Hypothalamus (tissue), 51 donors: ENCODE data around the gene RESP18.
A peak's percentile ranks its signal among the peaks of the same experiment; 100 is the strongest.
"Not testable (repeated sequence)": the region's sequence is repeated elsewhere in the genome, so short reads cannot be mapped to it uniquely, and the experiment has no call there.

Experiments
- DNase-seq, 51 donors: peaks; one replicate each; lab custom pipeline; 2025; lab: John Stamatoyannopoulos, UW

RESP18 gene

DNA sequence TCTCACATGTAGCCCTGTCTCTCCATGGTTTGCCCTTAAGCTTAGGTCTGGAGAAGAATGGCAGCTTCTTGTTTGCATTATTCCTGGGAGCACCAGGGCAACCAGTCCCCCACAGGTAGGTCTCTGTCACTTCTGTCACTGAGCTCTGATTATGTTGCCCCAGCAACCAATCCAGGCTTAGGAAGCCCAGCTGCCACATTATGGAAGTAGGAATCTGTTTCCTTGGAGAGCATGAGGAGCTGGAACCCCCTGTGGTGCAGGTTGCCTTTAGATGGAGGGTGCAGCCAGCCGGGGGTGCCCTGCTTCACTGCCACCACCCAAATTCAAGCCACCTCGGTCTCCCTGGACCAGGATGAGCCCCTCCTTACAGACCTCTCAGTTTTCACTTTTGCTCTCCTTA, 4.8 kb downstream of the RESP18 start:
- DNase-seq = peak in 2 of 51 donors; percentile 2 to 11

DNA sequence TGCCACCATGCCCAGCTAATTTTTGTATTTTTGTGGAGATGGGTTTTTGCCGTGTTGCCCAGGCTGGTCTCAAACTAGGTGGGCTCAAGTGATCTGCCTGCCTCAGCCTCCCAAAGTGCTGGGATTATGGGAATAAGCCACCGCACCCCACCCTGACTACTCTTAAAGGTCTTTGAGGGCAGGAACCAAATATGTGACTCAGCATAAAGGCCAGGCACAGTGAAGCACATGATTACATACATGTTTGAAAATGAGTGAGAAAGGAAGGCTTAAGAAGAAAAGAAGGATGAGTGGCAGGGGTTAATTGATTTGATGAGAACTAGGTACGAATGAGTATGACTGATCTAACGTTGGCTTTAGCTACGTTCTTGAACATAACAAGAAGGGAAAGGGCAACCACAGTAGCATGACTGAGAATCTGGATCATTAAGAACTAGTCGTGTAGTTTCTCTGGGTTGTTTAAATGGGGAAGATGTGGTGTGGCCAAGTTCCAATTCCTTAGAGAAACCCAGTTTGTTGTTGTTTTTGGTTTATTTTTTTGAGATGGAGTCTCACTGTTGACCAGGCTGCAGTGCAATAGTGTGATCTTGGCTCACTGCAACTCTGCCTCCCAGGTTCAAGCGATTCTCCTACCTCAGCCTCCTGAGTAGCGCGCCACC, 6.8 kb downstream of the RESP18 start:
- no peak for DNase-seq

DNA sequence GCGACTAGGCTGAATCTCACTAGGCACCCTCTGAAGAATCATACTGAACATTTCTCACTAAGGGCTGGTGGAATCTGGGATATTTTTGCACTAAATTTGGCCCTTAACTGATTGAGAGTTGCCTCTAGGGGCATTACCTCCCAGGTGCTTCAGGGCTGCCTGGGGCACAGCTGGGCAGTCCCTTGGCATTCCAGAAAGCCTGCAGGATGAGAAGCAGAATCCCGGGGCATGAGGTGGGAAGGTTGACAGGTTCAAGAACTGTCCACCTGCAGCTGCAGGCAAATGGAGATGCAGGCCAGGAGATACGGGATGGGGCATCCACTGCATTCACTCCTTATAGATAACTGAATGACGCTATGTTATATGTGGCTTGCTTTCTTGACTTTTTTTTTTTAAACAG, 7.4 kb downstream of the RESP18 start:
- no peak for DNase-seq

DNA sequence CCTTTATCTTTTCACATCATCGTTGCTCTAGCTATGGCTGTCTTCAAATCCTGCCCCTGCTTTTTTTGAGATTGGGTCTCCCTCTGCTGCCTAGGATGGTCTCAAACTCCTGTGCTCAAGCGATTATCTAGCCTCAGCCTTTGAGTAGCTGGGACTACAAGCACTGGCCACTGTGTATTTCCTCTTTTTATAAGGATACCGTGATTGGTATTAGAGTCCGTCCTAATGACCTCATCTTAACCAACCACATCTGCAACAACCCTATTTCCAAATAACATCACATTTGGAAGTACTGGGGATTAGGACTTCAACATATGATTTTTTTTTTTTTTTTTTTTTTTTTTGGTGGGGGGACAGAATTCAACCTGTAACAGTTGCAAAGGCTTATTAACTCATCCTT, 9.1 kb downstream of the RESP18 start:
- DNase-seq = no peak

DNA sequence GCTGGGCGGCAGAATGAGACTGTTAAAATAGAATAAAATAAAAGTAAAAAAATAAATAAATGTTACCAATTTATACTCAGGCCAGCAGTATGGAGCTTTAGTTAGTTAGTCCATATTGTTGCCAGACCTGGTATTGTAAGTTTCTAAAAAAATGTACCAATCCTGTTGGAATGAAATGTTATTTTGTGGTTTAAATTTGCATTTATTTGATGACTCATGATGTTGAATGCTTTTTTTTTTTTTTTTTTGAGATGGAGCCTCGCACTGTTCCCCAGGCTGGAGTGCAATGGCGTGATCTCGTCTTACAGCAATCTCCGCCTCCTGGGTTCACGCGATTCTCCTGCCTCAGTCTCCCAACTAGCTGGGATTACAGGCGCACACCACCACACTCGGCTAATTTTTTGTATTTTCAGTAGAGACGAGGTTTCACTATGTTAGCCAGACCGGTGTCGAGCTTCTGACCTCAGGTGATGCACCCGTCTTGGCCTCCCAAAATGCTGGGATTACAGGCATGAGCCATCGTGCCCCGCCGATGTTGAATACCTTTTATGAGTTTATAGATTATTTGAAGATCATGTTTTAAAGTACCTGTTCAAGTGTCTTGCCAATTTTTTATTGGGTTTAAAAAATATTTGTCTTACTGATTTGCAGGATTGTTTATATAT, 17.6 kb downstream of the RESP18 start:
- no peak for DNase-seq

DNA sequence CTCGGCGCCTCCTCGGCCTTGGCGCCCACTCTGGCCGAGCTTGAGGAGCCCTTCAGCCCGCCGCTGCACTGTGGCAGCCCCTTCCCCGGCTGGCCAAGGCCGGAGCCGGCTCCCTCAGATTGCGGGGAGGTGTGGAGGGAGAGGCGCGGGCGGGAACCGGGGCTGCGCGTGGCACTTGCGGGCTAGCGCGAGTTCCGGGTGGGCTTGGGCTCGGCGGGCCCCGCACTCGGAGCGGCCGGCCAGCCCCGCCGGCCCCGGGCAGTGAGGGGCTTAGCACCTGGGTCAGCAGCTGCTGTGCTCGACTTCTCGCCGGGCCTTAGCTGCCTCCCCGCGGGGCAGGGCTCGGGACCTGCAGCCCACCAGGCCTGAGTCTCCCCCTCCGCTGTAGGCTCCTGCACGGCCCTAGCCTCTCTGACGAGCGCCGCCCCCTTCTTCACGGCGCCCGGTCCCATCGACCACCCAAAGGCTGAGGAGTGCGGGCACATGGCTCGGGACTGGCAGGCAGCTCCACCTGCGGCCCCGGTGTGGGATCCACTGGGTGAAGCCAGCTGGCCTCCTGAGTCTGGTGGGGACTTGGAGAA, 19.8 kb downstream of the RESP18 start:
- not testable (repeated sequence) for DNase-seq

DNA sequence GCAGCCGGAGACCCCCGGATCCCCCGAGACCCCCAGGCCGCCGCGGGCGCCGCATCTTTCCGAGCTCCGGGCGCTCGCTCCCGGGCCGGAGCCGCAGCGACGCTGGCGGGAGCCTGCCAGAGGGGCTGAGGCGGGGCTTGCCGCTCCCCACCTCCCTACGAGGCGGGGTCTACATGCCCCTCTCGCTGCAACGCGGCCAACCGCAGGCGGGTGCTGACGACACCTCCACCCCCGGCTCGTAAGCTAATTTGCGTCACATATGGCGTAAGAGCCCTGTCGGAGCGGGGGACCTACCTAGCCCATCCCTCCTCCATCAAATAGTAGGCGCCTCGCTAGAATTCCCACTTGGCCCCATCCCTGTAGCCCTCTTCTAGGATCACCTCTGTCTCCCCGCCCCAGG, 23.3 kb downstream of the RESP18 start, which contains the start of gene PTPRN:
Gene PTPRN (minus strand): TSS at position 124 of the 400 bp plus-strand sequence. CDS start 69 bp downstream, at position 55.
- peak in 20 of 51 donors; percentile 17 to 69 (median 46) for DNase-seq

DNA sequence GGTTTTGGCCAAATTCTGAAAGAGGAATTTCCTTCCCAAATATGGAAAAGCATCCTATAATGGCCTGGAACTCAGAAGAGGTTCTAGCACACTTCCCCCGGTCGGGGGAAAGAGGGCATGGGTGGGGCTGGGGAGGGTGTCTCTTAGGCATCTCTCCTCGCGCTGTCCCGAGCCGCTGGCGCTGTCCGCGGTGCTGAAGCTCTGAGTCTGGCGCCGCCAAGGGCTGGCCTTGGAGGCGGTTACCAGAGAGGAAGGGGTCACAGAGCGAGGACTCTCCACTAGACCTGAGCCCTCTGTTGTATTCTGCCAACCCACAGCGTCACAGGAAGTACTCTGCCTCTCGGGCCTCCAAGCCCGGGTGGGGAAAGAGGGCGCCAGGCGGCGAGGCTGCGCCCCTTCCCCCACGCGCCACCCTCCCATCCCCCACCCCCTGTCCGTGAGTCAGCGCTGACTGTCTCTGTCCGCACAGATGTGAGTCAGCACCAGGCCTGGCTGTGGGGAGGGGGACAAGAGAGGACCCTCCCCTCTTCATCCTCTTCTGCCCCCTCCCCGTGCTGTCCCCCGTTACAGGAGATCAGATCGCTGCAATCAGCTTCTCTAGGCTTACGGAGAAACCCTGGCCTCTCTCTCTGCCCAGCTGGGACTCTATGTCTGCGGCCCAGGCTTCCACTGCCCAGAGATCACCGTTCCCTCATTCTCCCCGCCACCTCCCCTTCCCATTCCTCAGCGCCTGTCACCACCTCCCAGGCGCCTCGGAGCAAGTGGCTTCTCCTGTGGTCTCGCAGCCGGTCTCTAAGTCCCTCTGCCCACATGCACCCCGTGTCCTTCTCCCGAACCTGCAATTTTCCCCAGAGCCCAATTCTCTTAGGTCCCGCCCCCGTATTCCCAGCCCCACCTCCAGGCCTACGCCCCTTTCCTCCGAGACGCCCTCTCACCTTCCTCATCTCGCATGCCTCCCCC, 24.1 kb downstream of the RESP18 start:
- DNase-seq = peak in 20 of 51 donors; percentile 8 to 73 (median 34)

DNA sequence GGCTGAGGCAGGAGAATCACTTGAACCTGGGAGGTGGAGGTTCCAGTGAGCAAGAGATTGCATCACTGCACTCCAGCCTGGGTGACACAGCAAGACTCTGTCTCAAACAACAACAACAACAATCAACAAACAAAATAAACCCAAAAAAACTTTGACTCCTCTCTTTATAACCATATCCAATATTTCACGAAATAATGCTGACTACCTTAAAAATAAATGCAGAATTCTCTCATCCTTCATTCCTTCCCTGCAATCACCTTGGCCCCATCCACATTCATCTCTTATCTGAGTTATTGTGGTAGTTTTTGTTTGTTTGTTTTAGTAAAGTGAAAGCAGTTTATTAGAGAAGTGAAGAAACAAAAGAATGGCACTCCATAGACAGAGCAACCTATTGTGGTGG, 26.5 kb downstream of the RESP18 start:
- no peak for DNase-seq

DNA sequence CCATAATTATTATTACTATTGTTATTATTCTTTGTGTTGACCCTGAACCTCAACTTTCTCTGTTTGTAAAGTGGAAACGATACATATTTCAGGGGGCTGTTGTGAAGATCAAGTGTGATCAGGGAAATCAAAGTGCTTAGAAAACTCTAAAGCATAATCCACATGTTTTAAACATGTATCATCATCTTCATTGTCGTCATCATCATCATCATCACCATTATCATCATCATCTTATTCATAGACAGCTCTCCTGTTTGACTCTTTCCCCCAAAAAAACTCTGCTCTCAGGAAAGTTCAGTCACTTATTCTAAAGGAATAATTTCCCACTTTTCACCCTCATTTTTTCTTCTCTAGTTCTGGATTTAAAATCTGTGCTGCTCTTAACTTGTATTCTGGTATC, 28.3 kb downstream of the RESP18 start:
- DNase-seq = no peak

DNA sequence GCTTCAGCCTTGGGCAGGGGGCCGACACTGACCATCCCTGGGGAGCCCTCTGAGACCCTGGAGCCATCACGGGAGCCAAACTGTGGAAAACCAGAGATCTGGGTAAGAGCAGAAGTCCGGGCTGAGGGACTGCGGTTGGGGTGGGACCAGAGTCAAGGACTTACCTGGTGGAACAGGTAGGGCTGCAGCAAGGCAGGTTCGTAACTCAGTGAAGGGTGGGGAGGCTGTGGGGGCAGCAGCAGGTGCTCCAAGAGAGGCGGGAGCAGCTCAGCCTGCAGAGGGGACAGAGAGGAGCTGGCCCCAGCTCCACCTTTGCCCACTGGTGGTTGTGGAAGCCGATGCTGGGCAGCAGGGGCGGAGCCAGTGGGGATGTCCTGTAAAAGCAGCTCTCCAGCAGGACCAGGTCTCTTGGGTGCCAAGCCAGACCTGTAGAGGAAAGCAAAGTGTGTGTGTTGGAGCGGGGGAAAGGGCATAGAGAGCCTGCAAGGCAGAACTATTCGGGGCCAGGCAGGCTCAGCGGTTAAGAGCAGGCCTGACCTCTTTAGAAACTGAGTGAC, 30.1 kb downstream of the RESP18 start:
- no peak for DNase-seq

DNA sequence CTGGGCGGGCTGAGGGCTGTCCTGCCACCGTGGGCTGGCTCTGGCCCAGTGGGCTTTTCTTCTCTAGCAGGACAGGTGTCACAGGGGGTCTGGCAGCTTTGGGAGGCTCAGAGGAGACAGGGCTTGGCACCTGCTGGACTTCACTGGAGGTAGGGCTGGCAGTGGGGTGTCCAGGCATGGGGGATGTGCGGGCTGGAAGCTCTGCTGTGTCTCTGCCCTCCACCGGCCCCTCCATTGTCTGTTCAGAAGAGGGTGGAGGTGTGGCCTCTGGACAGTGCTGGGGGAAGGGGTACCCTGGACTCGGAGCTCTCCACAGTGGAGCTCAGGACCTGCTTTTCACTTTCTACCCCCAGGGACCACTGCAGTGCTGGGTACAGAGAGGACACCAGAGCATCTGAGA, 32.5 kb downstream of the RESP18 start:
- DNase-seq = no peak

DNA sequence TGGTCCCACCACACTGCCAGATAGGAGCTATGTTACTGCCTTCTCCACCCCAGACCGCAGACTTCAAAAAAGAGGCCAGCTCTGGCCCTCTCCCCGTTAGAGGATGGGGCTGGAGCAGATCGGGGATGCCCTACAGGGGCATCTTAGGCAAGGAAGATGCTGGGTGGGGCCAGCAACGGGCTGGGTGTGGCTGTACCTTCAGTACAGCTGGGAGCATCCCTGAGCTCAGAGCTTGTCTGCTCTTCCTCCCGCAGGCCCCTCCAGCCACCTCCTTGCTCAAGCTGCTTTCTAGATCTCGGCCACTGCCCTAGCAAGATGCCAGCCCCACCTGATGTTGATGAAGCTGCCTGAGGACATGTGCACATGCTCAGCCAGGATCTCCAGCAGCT, 33.2 kb downstream of the RESP18 start:
- no peak for DNase-seq

DNA sequence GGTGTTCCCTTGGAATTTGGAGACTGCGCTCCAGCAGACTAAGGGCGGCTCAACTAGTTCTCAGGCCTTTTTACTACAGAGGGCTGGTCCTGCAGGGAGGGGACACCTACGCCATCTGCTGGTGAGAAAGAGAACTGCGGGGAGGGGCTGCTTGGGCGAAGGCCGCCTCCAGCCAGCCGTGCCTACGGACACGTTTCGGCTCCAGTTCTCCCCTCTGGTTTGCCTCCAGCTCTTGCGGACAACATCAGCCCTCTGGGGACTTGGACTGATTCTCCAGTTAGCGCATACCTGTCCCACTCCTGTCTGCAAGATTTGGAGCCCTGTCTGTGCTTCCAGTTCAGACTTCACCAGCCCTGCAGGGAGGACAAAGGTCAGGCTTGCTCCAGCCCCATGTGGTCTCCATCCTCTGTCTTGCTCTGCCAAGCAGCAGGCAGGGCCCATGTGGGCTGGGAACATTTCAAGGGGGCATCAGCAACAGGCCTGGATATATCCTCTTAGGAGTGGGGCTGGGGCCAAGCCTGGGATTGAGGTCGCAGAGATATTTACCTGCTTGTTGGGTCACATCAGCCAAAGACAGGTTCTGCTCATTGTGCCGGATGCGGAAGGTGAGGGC, 33.7 kb downstream of the RESP18 start:
- DNase-seq = peak in 48 of 51 donors; percentile 35 to 92 (median 77)

DNA sequence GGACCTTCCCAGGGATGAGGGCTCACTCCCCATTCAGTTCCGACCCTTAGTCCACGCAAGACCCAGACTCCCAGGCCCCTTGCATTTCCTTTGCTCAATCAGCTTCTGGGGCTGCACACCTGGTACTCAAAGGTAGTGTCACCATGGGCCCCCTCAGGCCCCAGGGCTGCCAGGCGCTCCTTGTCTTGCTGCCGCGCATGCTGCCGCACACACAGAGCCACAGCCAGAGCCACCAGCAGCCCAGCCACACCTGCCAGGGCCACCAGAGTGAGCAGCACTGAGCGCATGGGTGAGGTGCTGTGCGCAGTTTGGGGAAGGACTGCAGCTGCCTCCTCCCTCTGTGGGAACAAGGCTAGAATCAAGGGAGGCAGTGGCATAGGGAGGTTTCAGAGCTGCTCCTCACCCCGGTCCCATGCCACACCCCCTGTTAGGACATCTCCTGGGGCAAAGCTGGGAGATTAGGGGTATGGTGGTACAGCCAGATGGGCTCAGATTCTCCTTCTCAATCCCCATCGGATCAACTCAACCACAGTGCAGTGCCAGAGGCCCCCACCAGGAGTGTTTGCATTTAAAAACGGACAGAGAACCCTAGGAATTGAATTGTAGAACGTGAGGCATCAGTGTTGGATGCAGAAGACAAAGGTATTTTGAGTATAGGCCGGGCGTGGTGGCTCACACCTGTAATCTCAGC, 34.6 kb downstream of the RESP18 start:
- DNase-seq = no peak

DNA sequence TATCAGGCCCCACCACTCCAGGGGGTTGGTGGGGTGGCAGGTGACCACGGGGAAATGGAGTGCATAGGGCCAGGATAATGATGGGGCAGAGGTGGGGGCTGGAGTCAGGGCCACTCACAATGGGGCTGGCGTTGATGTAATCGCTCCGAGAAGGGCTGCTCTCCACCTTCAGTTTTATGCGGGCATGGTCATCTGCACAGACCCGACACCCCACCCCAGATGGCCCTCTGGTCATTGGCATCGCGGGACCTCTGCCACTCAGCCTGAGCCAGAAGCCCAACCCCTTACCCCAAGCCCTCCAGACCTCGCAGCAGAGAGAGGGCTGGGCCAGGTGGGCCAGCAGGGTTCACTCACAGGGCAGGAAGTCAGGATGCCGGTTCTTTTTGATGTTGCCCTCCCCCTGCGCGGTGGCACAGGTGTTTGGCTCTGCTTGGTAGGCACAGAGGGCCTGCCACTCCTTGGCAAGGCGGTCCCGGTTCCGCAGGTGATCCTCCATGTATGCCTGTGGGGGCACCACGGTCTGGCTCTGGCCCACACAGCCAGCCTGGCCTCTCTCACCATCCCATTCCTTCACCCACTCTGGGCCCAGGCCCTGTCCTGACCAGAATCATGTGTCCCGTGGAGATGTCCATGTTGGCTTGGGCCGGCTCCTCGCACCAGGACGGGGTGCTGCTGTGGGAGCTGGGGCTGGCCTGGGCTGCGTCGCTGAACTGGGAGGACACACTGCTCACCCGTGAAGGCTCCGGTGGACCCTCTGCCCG, 35.7 kb downstream of the RESP18 start:
- no peak for DNase-seq

DNA sequence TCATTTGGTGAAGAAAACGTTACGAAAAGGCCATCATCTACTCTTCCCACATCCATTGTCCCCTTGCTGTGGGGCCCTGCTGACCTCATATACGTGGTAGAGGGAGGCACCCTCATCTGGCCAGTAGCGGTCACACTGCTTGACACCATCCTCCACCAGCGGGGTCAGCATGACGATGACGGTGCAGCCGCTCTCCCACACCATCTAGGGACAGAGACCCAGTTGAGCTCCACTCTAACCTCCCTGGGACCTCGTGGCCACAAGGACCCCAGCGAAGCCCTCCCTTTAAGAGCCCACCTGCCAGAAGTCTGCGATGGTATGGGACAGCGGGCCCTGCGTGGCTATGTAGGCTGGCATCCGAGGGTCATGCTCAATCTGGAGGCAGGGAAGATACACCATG, 36.4 kb downstream of the RESP18 start:
- no peak for DNase-seq
